Endothelial cell (in vitro differentiated cells): Measurements from ENCODE around the gene AQR. TPM values are rescaled to one million over a fixed set of nuclear protein-coding genes. Genes with fewer than 3 reads are reported as not detected.
A peak's percentile ranks its signal among the peaks of the same experiment; 100 is the strongest.

Experiments
- DNase-seq: peaks from one replicate; pipeline ENCODE4 v3.0.0; 2021; ENCODE audit warnings: low spot score
- H3K27ac Mint-ChIP-seq: one replicate; pipeline ENCODE4 v1.8.0; 2021; ENCODE audit warnings: mixed read lengths, inconsistent platforms; ENCODE audit not compliant: unreplicated experiment
- H3K27me3 Mint-ChIP-seq: one replicate; pipeline ENCODE4 v1.8.0; 2021; ENCODE audit warnings: mild to moderate bottlenecking, moderate library complexity, mixed read lengths, inconsistent platforms; ENCODE audit not compliant: unreplicated experiment
- H3K36me3 Mint-ChIP-seq: one replicate; pipeline ENCODE4 v1.8.0; 2021; ENCODE audit warnings: mild to moderate bottlenecking, low read depth, mixed read lengths, inconsistent platforms; ENCODE audit not compliant: unreplicated experiment
- H3K4me1 Mint-ChIP-seq: one replicate; pipeline ENCODE4 v1.8.0; 2021; ENCODE audit warnings: mild to moderate bottlenecking, mixed read lengths, inconsistent platforms; ENCODE audit not compliant: unreplicated experiment
- H3K4me3 Mint-ChIP-seq: one replicate; pipeline ENCODE4 v1.8.0; 2021; ENCODE audit warnings: mild to moderate bottlenecking, mixed read lengths, inconsistent platforms; ENCODE audit not compliant: unreplicated experiment
- H3K9me3 Mint-ChIP-seq: one replicate; pipeline ENCODE4 v1.8.0; 2021; ENCODE audit warnings: mixed read lengths, inconsistent platforms; ENCODE audit not compliant: unreplicated experiment
- long read RNA-seq: library from polyadenylated mRNA; unstranded; transcript quantifications from one replicate; pipeline ENCODE4 v2.0.0, GENCODE V29; 2020; ENCODE audit not compliant: unreplicated experiment
- total RNA-seq: library from RNA; stranded (reverse); fragmentation: NEBNext Ultra II Directional; extraction: Animal tissue kit (Norgen Biotek cat#: 25700); gene quantifications from one replicate; pipeline ENCODE4 v1.2.1, GENCODE V29; 2021; ENCODE audit not compliant: unreplicated experiment
- TF ChIP-seq, protein P1 (sequence below): fragments of 200-600 bp; sonication (generic); IDR thresholded peaks from one replicate; pipeline ENCODE4 v1.5.0; 2021; ENCODE audit warnings: antibody characterized with exemption; ENCODE audit not compliant: unreplicated experiment

Gene AQR
- total RNA-seq, result 41.5 TPM
- long read RNA-seq, partial matches to known transcripts, result 1 of 1 reads
- long read RNA-seq, other reads (novel, unspliced or antisense), result 0 of 1 reads

DNA sequence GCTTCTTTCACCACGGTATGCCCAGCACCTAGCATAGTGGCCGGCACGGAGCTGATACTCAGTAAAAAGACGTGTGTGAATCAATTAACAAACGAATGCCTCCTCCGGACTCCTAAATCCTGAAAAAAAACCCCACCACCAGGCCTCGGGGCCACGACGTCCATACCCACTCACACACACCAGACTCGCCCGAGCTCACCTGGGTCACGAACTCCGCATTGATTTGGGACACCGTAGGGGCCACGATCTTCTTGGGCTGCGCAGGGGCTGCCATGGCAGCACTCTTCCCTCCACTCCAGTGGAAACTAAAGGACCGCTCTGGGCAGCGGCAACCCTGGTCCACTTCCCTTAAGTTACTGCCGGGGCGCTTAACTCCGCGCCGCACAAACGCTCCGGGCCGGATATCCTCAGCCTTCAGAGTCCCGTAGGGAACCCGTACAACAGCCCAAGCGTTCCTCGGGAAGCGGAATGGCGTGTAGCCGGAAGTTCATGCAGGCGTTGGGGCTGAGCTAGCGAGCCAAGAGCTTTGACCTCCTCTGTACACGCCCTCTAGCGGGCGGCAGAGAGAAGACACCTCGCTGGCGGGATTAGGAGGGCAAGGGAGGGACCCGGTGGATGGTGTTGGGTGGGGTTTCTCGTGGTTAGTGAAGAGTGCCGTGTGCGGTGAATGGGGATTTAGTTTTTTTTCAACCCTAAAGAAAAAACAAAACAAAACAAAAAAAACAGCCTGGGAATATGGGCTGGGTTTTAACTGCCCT, at the start of gene AQR:
TSS of gene AQR (minus strand) at position 403 of the 758 bp plus-strand sequence. CDS start at position 274, 129 bp downstream.
- H3K4me3 Mint-ChIP-seq, result peak within 1 kb of the TSS; percentile 100
- peaks cover 9% of the 10 kb centered on the region for H3K27me3 Mint-ChIP-seq
- TF ChIP-seq, protein P1, sequence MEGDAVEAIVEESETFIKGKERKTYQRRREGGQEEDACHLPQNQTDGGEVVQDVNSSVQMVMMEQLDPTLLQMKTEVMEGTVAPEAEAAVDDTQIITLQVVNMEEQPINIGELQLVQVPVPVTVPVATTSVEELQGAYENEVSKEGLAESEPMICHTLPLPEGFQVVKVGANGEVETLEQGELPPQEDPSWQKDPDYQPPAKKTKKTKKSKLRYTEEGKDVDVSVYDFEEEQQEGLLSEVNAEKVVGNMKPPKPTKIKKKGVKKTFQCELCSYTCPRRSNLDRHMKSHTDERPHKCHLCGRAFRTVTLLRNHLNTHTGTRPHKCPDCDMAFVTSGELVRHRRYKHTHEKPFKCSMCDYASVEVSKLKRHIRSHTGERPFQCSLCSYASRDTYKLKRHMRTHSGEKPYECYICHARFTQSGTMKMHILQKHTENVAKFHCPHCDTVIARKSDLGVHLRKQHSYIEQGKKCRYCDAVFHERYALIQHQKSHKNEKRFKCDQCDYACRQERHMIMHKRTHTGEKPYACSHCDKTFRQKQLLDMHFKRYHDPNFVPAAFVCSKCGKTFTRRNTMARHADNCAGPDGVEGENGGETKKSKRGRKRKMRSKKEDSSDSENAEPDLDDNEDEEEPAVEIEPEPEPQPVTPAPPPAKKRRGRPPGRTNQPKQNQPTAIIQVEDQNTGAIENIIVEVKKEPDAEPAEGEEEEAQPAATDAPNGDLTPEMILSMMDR, result peak; percentile 85
- H3K4me1 Mint-ChIP-seq, result peaks cover 40% of the 10 kb centered on the region
- peaks cover 8% of the 10 kb centered on the region for H3K36me3 Mint-ChIP-seq
- peak; percentile 89 for DNase-seq
- peak within 1 kb of the TSS; percentile 99 for H3K27ac Mint-ChIP-seq
- no peaks in the 10 kb centered on the region for H3K9me3 Mint-ChIP-seq

DNA sequence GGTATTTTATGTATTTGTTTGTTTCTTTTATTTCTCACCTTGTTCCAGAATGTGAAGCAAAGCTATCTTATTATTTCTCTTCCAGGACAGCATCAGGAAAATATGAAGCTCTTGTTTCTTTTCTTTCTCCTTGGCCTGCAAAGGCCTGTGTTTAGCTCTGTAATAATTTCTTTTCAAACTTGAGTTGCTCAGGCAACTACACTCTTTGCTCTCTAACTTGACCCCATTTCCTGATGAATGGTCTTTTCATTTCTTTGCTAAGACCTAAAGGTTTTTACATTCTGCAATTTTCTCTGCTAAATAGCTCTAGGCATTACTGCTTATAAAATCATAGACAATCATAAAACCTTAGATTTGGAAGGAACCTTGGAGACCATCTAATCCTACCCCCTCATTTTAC, 44.7 kb upstream of the AQR start:
- DNase-seq, result no peak
- H3K27ac Mint-ChIP-seq, result no peak overlapping the region

DNA sequence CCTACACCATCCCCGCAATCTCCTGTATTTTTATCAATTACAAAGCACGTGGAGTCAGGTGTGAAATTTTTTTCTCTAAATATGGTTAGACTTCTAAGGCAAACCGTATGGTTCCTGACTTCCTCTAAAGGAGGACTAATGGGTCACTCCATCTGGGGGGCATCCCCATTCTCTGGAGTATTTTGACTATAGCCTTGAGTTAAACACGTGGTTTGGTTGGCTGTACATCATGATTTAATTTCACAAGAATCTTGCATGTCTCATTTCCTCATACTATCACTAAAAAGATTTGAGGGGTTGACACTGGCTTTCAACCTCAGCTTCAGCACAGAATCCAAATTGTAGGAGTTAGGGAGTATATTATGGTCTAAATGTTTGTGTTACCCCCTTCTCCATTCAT, 43.8 kb upstream of the AQR start:
- no peaks in the 10 kb centered on the region for H3K27me3 Mint-ChIP-seq
- TF ChIP-seq, protein P1, result no peak
- DNase-seq, result no peak
- H3K36me3 Mint-ChIP-seq, result no peaks in the 10 kb centered on the region
- no peak overlapping the region for H3K27ac Mint-ChIP-seq
- no peaks in the 10 kb centered on the region for H3K9me3 Mint-ChIP-seq
- no peak overlapping the region for H3K4me3 Mint-ChIP-seq
- H3K4me1 Mint-ChIP-seq, result no peaks in the 10 kb centered on the region

More for the DNA sequence above, 44.7 kb upstream of the AQR start:
- no peaks in the 10 kb centered on the region for H3K9me3 Mint-ChIP-seq
- no peak overlapping the region for H3K4me3 Mint-ChIP-seq
- no peaks in the 10 kb centered on the region for H3K36me3 Mint-ChIP-seq
- no peaks in the 10 kb centered on the region for H3K27me3 Mint-ChIP-seq
- TF ChIP-seq, protein P1, result no peak
- no peaks in the 10 kb centered on the region for H3K4me1 Mint-ChIP-seq

DNA sequence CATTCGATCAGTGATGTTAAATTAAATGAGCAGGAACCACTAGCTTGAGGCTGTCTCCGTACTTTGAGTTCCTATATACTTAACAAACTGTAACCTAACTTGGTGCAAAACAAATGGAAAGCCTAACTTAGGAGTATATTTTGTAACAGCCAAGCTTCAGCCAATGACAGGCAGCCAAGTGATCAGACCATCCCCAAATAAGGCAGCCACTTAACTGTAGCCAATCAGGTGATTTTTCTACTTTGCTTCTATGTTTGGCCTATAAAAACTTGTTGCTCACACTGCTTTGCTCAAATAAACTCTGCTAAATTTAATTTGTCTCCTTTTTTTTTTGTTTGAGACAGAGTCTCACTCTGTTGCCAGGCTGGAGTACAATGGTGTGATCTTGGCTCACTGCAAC, 37.9 kb upstream of the AQR start:
- no peaks in the 10 kb centered on the region for H3K9me3 Mint-ChIP-seq
- no peaks in the 10 kb centered on the region for H3K27me3 Mint-ChIP-seq
- H3K36me3 Mint-ChIP-seq, result no peaks in the 10 kb centered on the region
- H3K4me3 Mint-ChIP-seq, result no peak overlapping the region
- H3K27ac Mint-ChIP-seq, result no peak overlapping the region
- TF ChIP-seq, protein P1, result no peak
- peaks cover 4% of the 10 kb centered on the region for H3K4me1 Mint-ChIP-seq
- no peak for DNase-seq

DNA sequence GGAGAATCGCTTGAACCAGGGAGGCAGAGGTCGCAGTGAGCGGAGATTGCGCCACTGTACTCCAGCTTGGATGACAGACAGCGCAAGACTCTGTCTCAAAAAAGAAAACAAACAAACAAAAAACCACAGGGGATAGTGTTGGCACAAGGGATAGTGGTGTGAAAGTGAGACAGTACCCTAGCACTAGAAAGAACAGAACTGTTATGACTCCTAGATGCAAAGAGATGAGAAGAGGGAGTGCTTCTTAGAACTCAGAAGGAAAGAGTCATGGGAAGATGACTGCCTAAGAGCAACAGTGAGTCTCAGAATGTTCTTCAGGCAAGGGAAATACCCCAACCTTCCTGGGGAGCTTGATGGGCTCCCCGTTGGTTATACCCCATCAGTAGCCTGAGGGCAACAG, 36.4 kb upstream of the AQR start:
- no peaks in the 10 kb centered on the region for H3K36me3 Mint-ChIP-seq
- H3K27ac Mint-ChIP-seq, result no peak overlapping the region

More for the DNA sequence above, 36.4 kb upstream of the AQR start:
- peaks cover 7% of the 10 kb centered on the region for H3K4me1 Mint-ChIP-seq
- H3K4me3 Mint-ChIP-seq, result no peak overlapping the region
- TF ChIP-seq, protein P1, result no peak
- DNase-seq, result no peak
- no peaks in the 10 kb centered on the region for H3K27me3 Mint-ChIP-seq
- H3K9me3 Mint-ChIP-seq, result no peaks in the 10 kb centered on the region
